Measurements from ENCODE around the gene QKI. TPM values are rescaled to one million over a fixed set of nuclear protein-coding genes. Genes with fewer than 3 reads are reported as not detected.

QKI gene
- total and polyA plus RNA-seq, 2 of the 8 experiments (the other 6 are each of a cell fraction or from before 2014, with no cell fraction given) = 181 to 183 TPM

DNA sequence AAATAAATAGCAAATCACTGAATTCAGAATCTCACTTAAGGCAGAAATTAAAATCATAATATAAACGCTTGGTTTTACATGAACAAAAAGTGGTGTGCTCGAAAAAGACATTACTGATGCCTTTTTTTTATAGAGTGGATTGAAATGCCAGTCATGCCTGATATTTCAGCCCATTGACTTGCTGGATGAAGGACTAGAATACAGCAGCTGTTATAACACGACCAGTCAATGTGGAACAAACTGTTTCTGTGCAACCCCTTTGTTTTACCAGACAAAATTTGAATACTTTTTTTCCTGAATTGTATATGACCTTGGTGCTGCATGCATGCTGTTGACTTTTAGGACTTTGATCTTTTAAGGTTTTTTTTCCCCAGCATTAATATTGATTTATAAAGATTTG is 150.0 kb downstream of the QKI start:
- Histone ChIP-seq H3K9me3 (ENCODE audit: insufficient read depth in 2 of 2, low read depth in 1 of 2, low read length in 1 of 2) (no peaks in the 10 kb centered on the region), H2AK5ac (ENCODE audit: low read depth, low read length) (no peak overlapping the region), H3K79me1 (ENCODE audit: low read depth, low read length) (no peaks in the 10 kb centered on the region), H3K27ac (ENCODE audit: low read depth, low read length) (no peak overlapping the region), H3K4me3 (ENCODE audit: extremely low read depth in 1 of 4, insufficient read depth in 2 of 4, low read depth in 3 of 4, low read length in 4 of 4) (no peak overlapping the region), H3K27me3 (replicated peaks in 1 of 4; ENCODE audit: control insufficient read depth in 3 of 4, extremely low read depth in 1 of 4, insufficient read depth in 3 of 4, low read length in 3 of 4) (no peaks in the 10 kb centered on the region), H3K36me3 (ENCODE audit: control insufficient read depth in 2 of 4, insufficient read depth in 4 of 4, low read length in 3 of 4) (peaks cover 0 to 19% (median 9%) of the 10 kb centered on the region in 4 experiments; a peak in 5 of 8 replicates), H2BK20ac (ENCODE audit: low read length) (no peak overlapping the region), H3K23ac (ENCODE audit: insufficient read length) (no peak overlapping the region), H4K91ac (replicated peaks; ENCODE audit: insufficient read length, low read length) (no peak overlapping the region), H3K4me1 (replicated peaks in 1 of 4; ENCODE audit: control insufficient read depth in 3 of 4, insufficient read depth in 4 of 4, low read length in 3 of 4) (no peaks in the 10 kb centered on the region), H3K79me2 (ENCODE audit: control insufficient read depth in 1 of 2, insufficient read depth in 2 of 2, low read length in 2 of 2) (peaks cover 0 to 22% of the 10 kb centered on the region in 2 experiments; a peak in 1 of 4 replicates), H2BK5ac (ENCODE audit: low read depth, low read length) (no peak overlapping the region), H2AFZ (ENCODE audit: low read length) (no peak overlapping the region), H3K14ac (ENCODE audit: insufficient read length) (no peak overlapping the region), H4K5ac (ENCODE audit: insufficient read length, low read depth, low read length) (no peak overlapping the region), H3K56ac (replicated peaks; ENCODE audit: insufficient read length, low read depth, low read length) (no peak overlapping the region), H2BK12ac (ENCODE audit: low read depth, low read length) (no peak overlapping the region), H3K18ac (ENCODE audit: extremely low read depth, low read length) (no peak overlapping the region), H2BK120ac (replicated peaks; ENCODE audit: low read depth, low read length) (no peak overlapping the region), H3K4me2 (ENCODE audit: insufficient read depth in 1 of 2, low read depth in 2 of 2, low read length in 2 of 2) (no peak overlapping the region), H4K8ac (ENCODE audit: extremely low read depth, insufficient read depth, low read length) (no peak overlapping the region), H3K4ac (replicated peaks; ENCODE audit: insufficient read length, low read depth, low read length) (no peak overlapping the region), H4K20me1 (replicated peaks in 1 of 2; ENCODE audit: control insufficient read depth in 1 of 2, insufficient read depth in 2 of 2, low read length in 2 of 2) (peaks cover 0 to 3% of the 10 kb centered on the region in 2 experiments), H3K23me2 (ENCODE audit: low read depth, low read length) (no peaks in the 10 kb centered on the region), H3K9ac (replicated peaks in 1 of 4; ENCODE audit: extremely low read depth in 1 of 4, low read depth in 3 of 4, low read length in 3 of 4) (no peak overlapping the region), H2BK15ac (ENCODE audit: low read length) (no peak overlapping the region)
- ChIA-PET CTCF (ENCODE audit: partially characterized antibody) (no interaction called here), POLR2A (ENCODE audit: partially characterized antibody) (no interaction called here)
- WGBS, 2 experiments (ENCODE audit: extremely low coverage in 1 of 2, insufficient coverage in 1 of 2, insufficient read length in 1 of 2, insufficient replicate concordance in 2 of 2, low coverage in 1 of 2, low lambda C conversion rate in 2 of 2, missing lambda C conversion rate in 1 of 2) = 90% methylated on average over 3 of the region's 3 CpGs; no CpG with 5 or more reads in 1 of the 2 experiments
- FAIRE-seq (no peak), DNase-seq (ENCODE audit: low read depth in 1 of 2, low spot score in 2 of 2) (no peak)
- TF ChIP-seq SP4 (IDR thresholded peaks at IDR 0.05; ENCODE audit: low read length) (no peak), PHF8 (conservative IDR thresholded peaks at IDR 0.05; ENCODE audit: low read depth, low read length) (no peak), GTF2F1 (IDR thresholded peaks at IDR 0.05; ENCODE audit: borderline replicate concordance, low read depth, low read length) (no peak), ATF3 (IDR thresholded peaks at IDR 0.05; ENCODE audit: insufficient read depth, low read depth, low read length) (no peak), CHD1 (IDR thresholded peaks at IDR 0.05; ENCODE audit: low read depth, low read length) (no peak), BACH1 (IDR thresholded peaks at IDR 0.05; ENCODE audit: low read length) (no peak), TAF7 (optimal IDR thresholded peaks at IDR 0.05; ENCODE audit: borderline replicate concordance, low read depth, low read length) (no peak)
